ENCODE results near the gene DTL.

DTL gene

GRCh38 chr1:212037900-212038299 is 2.4 kb downstream of the DTL start:
- TF ChIP-seq CTCF (conservative IDR thresholded peaks at IDR 0.05; ENCODE audit: control insufficient read depth, insufficient read depth, low read depth, low read length), result no peak
- no peak overlapping the region for H3K4me3 ChIP-seq (ENCODE audit: control insufficient read depth, low read depth, low read length)
- peak; percentile 31 for DNase-seq (ENCODE audit: low read depth)

- no peak for DNase-seq (ENCODE audit: low read depth)
- no peak for TF ChIP-seq CTCF (conservative IDR thresholded peaks at IDR 0.05; ENCODE audit: control insufficient read depth, insufficient read depth, low read depth, low read length)
- no peak overlapping the region for H3K4me3 ChIP-seq (ENCODE audit: control insufficient read depth, low read depth, low read length)
Observed at GRCh38 chr1:212039622-212040021, 4.1 kb downstream of the DTL start.

GRCh38 chr1:212040629-212041412 is 5.3 kb downstream of the DTL start:
- no peak for DNase-seq (ENCODE audit: low read depth)
- no peak overlapping the region for H3K4me3 ChIP-seq (ENCODE audit: control insufficient read depth, low read depth, low read length)
- TF ChIP-seq CTCF (conservative IDR thresholded peaks at IDR 0.05; ENCODE audit: control insufficient read depth, insufficient read depth, low read depth, low read length), result no peak

- TF ChIP-seq CTCF (conservative IDR thresholded peaks at IDR 0.05; ENCODE audit: control insufficient read depth, insufficient read depth, low read depth, low read length), result no peak
- DNase-seq (ENCODE audit: low read depth), result no peak
- H3K4me3 ChIP-seq (ENCODE audit: control insufficient read depth, low read depth, low read length), result no peak overlapping the region
Observed at GRCh38 chr1:212042436-212042835, 6.9 kb downstream of the DTL start.

- H3K4me3 ChIP-seq (ENCODE audit: control insufficient read depth, low read depth, low read length), result no peak overlapping the region
- DNase-seq (ENCODE audit: low read depth), result no peak
- no peak for TF ChIP-seq CTCF (conservative IDR thresholded peaks at IDR 0.05; ENCODE audit: control insufficient read depth, insufficient read depth, low read depth, low read length)
Observed at GRCh38 chr1:212044851-212045250, 9.3 kb downstream of the DTL start.

- no peak for DNase-seq (ENCODE audit: low read depth)
- H3K4me3 ChIP-seq (ENCODE audit: control insufficient read depth, low read depth, low read length), result no peak overlapping the region
- TF ChIP-seq CTCF (conservative IDR thresholded peaks at IDR 0.05; ENCODE audit: control insufficient read depth, insufficient read depth, low read depth, low read length), result no peak
Observed at GRCh38 chr1:212045981-212046380, 10.4 kb downstream of the DTL start.
